GM23338 (cell line): ENCODE results near the gene MARCHF10. TPM values are rescaled to one million over a fixed set of nuclear protein-coding genes. Genes with fewer than 3 reads are reported as not detected.

ENCODE experiments used
- ATAC-seq: fragments of 200-7000 bp; cut with Tn5 transposase; 3 replicates; pipeline ENCODE4 v1.9.1; 2020
- DNase-seq: peaks from one replicate; pipeline ENCODE4 v3.0.0-alpha.2; 2015; ENCODE audit warnings: low spot score
- H2AFZ ChIP-seq: fragments of 200-600 bp; sonication (generic); 2 replicates; pipeline ENCODE4 v1.8.0; 2016; ENCODE audit warnings: antibody characterized with exemption, mild to moderate bottlenecking, moderate library complexity
- H3F3A ChIP-seq: fragments of 200-600 bp; sonication (generic); replicated peaks from 2 replicates; pipeline ENCODE4 v1.8.0; 2017; ENCODE audit warnings: antibody characterized with exemption, mixed run types, low read depth
- H3K27ac ChIP-seq: fragments of 200-600 bp; sonication (generic); 2 replicates; pipeline ENCODE4 v1.6.1; 2016; ENCODE audit warnings: low read depth
- H3K27me3 ChIP-seq: fragments of 200-600 bp; sonication (generic); 2 replicates; pipeline ENCODE4 v1.8.0; 2016; ENCODE audit warnings: mild to moderate bottlenecking, mixed run types, moderate library complexity; ENCODE audit not compliant: insufficient read depth
- H3K36me3 ChIP-seq: fragments of 200-600 bp; sonication (generic); 2 replicates; pipeline ENCODE4 v1.8.0; 2016; ENCODE audit warnings: mild to moderate bottlenecking; ENCODE audit not compliant: insufficient read depth
- H3K4me1 ChIP-seq: fragments of 200-600 bp; sonication (generic); 2 replicates; pipeline ENCODE4 v1.8.0; 2016; ENCODE audit warnings: mild to moderate bottlenecking, moderate library complexity; ENCODE audit not compliant: insufficient read depth
- H3K4me2 ChIP-seq: fragments of 200-600 bp; sonication (generic); 2 replicates; pipeline ENCODE4 v1.7.1; 2017; ENCODE audit warnings: mixed run types
- H3K4me3 ChIP-seq: fragments of 200-600 bp; sonication (generic); 2 replicates; pipeline ENCODE4 v1.6.1; 2016; ENCODE audit warnings: mixed run types
- H3K79me2 ChIP-seq: fragments of 200-600 bp; sonication (generic); replicated peaks from 2 replicates; pipeline ENCODE4 v1.8.0; 2017; ENCODE audit warnings: mild to moderate bottlenecking; ENCODE audit not compliant: insufficient read depth
- H3K9me2 ChIP-seq: fragments of 200-600 bp; sonication (generic); 2 replicates; pipeline ENCODE4 v1.8.0; 2017; ENCODE audit not compliant: insufficient read depth
- H4K20me1 ChIP-seq: fragments of 200-600 bp; sonication (generic); replicated peaks from 2 replicates; pipeline ENCODE4 v1.8.0; 2017; ENCODE audit warnings: mild to moderate bottlenecking; ENCODE audit not compliant: insufficient read depth
- H3K27ac Mint-ChIP-seq: 2 replicates; pipeline ENCODE4 v1.8.0; 2020; ENCODE audit warnings: inconsistent platforms, mild to moderate bottlenecking, moderate library complexity, mixed read lengths
- H3K27me3 Mint-ChIP-seq: 3 replicates; pipeline ENCODE4 v1.8.0; 2022; ENCODE audit warnings: low read depth, mild to moderate bottlenecking, moderate library complexity, mixed read lengths, inconsistent platforms; ENCODE audit not compliant: insufficient read depth, poor library complexity
- H3K36me3 Mint-ChIP-seq: 3 replicates; pipeline ENCODE4 v1.8.0; 2021; ENCODE audit warnings: low read depth, mild to moderate bottlenecking, inconsistent platforms, moderate library complexity, mixed read lengths
- H3K4me1 Mint-ChIP-seq: 3 replicates; pipeline ENCODE4 v1.8.0; 2020; ENCODE audit warnings: mild to moderate bottlenecking, inconsistent platforms, mixed read lengths
- H3K4me3 Mint-ChIP-seq: 3 replicates; pipeline ENCODE4 v1.8.0; 2021; ENCODE audit warnings: moderate library complexity, mild to moderate bottlenecking, inconsistent platforms, mixed read lengths
- H3K9me3 Mint-ChIP-seq: 3 replicates; pipeline ENCODE4 v1.8.0; 2020; ENCODE audit warnings: moderate library complexity, mild to moderate bottlenecking, inconsistent platforms, mixed read lengths
- CREB1 ChIP-seq: fragments of 250-450 bp; sonication (Bioruptor Pico); IDR thresholded peaks from 2 replicates; pipeline ENCODE4 v1.5.0; 2020; ENCODE audit warnings: low read depth, mild to moderate bottlenecking, moderate library complexity
- CTCF ChIP-seq, 2 experiments: fragments of 200-600 bp in 1 of 2; sonication (generic) in 1 of 2; conservative IDR thresholded peaks; 2 replicates each; pipeline versions ENCODE4 v1.5.1 to v1.6.1; 2016 to 2017; ENCODE audit warnings: antibody characterized with exemption in 2 of 2, low read depth in 2 of 2, mild to moderate bottlenecking in 2 of 2, moderate library complexity in 1 of 2
- ETS1 ChIP-seq: IDR thresholded peaks from 2 replicates; pipeline ENCODE4 v1.6.1; 2016; ENCODE audit warnings: antibody characterized with exemption
- JUNB ChIP-seq: IDR thresholded peaks from one replicate; pipeline ENCODE4 v1.6.1; 2016; ENCODE audit warnings: antibody characterized with exemption; ENCODE audit not compliant: unreplicated experiment
- NANOG ChIP-seq: IDR thresholded peaks from 2 replicates; pipeline ENCODE4 v1.6.1; 2016; ENCODE audit warnings: antibody characterized with exemption, borderline replicate concordance
- POLR2AphosphoS5 ChIP-seq: IDR thresholded peaks from 2 replicates; pipeline ENCODE4 v1.6.1; 2016; ENCODE audit warnings: antibody characterized with exemption, low read depth
- REST ChIP-seq: IDR thresholded peaks from one replicate; pipeline ENCODE4 v1.6.1; 2018; ENCODE audit warnings: antibody characterized with exemption; ENCODE audit not compliant: unreplicated experiment
- ZNF331 ChIP-seq: fragments of 250-450 bp; sonication (Bioruptor Pico); IDR thresholded peaks from 2 replicates; pipeline ENCODE4 v1.5.0; 2020; ENCODE audit warnings: low read depth, mild to moderate bottlenecking, moderate library complexity
- polyA plus RNA-seq: library from polyadenylated mRNA; unstranded; fragments of >200 nt; fragmentation: Nextera tagmentation; extraction: Ambion mirVana; gene quantifications from 2 replicates; pipeline ENCODE4 v1.2.1, GENCODE V29; 2016
- total RNA-seq: library from RNA; depleted of rRNA; stranded (reverse); fragments of >200 nt; shearing (Covaris generic); gene quantifications from 2 replicates; pipeline ENCODE4 v1.2.3, GENCODE V29; 2014

MARCHF10 gene
- total and polyA plus RNA-seq, 2 experiments from 2014 or later = 0.50 TPM; not detected in 1

GRCh38 chr17:62797959-62798358, 10.2 kb downstream of the MARCHF10 start:
- H3K4me3 Mint-ChIP-seq = no peak overlapping the region

More at GRCh38 chr17:62797959-62798358, 10.2 kb downstream of the MARCHF10 start:
- Histone ChIP-seq H4K20me1 (no peaks in the 10 kb centered on the region), H3K79me2 (no peaks in the 10 kb centered on the region), H3F3A (no peaks in the 10 kb centered on the region), H3K4me3 (no peak overlapping the region), H3K4me2 (no peak overlapping the region), H3K9me2 (peaks cover 2% of the 10 kb centered on the region; the same call in 1 of the 2 replicates), H2AFZ (no peak overlapping the region), H3K27me3 (no peaks in the 10 kb centered on the region), H3K36me3 (no peaks in the 10 kb centered on the region), H3K4me1 (no peaks in the 10 kb centered on the region), H3K27ac (no peak overlapping the region)
- Mint-ChIP-seq H3K27ac (no peak overlapping the region), H3K4me1 (peaks cover 7% of the 10 kb centered on the region), H3K9me3 (peaks cover 7% of the 10 kb centered on the region), H3K36me3 (peaks cover 6% of the 10 kb centered on the region; the same call in 2 of the 3 replicates), H3K27me3 (peaks cover 7% of the 10 kb centered on the region)
- DNase-seq = no peak
- ATAC-seq = no peak
- no peak for TF ChIP-seq ZNF331
- no peak for TF ChIP-seq JUNB
- no peak for TF ChIP-seq REST
- TF ChIP-seq CREB1 = no peak
- TF ChIP-seq ETS1 = no peak
- TF ChIP-seq POLR2AphosphoS5 = no peak
- TF ChIP-seq NANOG = no peak
- no peak for TF ChIP-seq CTCF (conservative IDR thresholded peaks at IDR 0.05; ENCODE audit: low read depth in 2 of 2)
